Measurements from ENCODE around the gene NFKBIE.

GRCh38 chr6:44302856-44303255, 37.5 kb upstream of the NFKBIE start:
- TF ChIP-seq RAD21 (IDR thresholded peaks at IDR 0.05) (no peak), CTCF (IDR thresholded peaks at IDR 0.05; ENCODE audit: low read depth, low read length, missing input control) (no peak), SP1 (IDR thresholded peaks at IDR 0.05) (no peak), MAX (IDR thresholded peaks at IDR 0.05) (no peak), HNF4G (IDR thresholded peaks at IDR 0.05) (no peak), YY1 (IDR thresholded peaks at IDR 0.05) (no peak), REST (IDR thresholded peaks at IDR 0.05) (no peak), FOXA1 (IDR thresholded peaks at IDR 0.05) (no peak)

Data from liver (tissue), 3 donors.